GM18507 (cell line): ENCODE data around the gene DMD.
A peak's percentile ranks its signal among the peaks of the same experiment; 100 is the strongest.

Experiments used
- DNase-seq: peaks from one replicate; pipeline ENCODE4 v3.0.0; 2011; ENCODE audit warnings: low read depth; ENCODE audit not compliant: insufficient read length; ENCODE audit errors: extremely low spot score
- FAIRE-seq: peaks from 2 replicates; lab custom pipeline; 2011; peaks lifted over from hg19 to GRCh38; lab: Jason Lieb, UNC

DMD gene

DNA sequence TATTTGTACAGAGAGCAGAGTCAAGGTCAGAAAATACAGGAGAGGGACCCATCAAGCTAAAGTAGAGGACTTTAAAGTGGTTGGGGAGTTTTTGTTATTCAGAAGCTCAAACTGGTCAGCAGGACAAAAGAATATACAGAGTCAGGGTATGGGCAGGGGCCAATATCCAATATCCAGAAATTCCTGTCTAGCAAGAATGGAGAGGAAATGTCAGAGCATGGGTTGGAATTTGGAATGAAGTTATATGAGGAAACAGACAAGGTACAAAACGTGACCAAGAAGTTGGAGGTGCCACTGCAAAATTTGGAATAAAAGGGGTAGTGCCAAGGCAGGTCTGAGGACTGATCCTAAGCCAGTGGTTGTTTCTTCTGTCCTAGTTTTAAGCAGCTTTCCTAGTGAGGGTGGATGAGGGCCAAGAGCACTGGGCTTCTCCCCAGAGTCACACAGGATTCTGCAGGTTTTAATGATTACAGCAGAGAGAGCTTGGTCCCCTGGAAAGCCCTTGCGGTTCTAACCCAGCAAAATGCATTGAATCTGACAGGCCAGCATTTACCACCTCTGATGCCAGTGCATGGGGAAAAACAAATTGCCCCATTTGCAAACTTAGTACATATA is 1834.8 kb downstream of the DMD start:
- DNase-seq, result no peak
- no peak for FAIRE-seq

DNA sequence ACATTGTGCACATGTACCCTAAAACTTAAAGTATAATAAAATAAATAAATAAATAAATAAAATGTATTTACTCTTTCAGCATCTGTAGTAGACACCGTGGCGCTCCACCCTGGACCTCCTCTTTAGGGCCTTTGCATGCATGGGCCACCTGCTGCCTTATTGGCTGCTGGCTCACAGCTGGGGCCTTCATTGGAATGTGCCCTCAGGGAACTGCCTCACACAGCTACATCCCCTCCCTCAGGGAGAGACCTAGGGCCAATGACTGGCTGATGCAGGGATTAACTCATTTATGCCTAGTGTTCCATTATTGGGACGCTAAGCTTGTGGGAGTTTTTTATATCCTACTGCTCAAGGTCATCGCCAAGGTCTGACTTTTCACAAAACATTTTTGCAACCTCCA is 1836.6 kb downstream of the DMD start:
- FAIRE-seq (no peak), DNase-seq (no peak)

DNA sequence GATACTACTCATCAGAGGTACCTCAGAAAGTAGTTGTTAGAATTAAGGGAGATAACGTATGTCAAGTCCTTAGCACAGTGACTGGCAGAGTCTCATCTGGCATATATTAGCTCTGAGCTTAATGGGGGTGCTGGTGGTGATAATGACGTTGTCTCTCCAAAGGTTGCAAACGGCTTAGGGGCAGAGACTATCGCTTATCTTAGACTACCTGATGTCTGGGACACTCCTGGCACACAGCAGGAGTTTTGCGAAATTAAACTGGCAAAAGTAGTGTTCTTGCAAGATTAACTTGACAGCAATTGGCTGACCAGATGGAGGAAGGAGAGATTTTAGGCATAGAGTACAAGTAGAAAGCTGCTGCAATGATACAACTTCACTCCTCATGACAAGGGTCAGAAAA is 1839.4 kb downstream of the DMD start:
- no peak for DNase-seq
- FAIRE-seq, result no peak

DNA sequence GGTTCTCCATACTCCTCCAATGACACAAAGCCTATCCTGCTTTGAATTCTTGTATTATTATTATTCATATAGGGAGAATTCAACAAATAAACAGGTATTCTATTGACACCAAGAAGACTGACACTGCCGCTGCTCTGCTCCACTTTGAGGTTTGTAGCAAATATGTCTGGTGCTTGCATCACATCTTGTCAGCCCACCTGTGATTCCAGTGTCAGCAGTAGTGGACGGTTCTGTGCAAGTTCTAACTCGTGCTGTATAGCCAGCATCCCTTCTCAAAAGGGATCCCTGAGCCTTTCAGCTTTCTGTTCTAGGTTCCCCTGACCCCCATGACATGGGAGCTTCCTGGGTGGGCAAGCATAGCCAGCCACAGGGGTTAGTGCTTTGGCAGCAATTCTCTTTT is 1843.5 kb downstream of the DMD start:
- DNase-seq (no peak), FAIRE-seq (no peak)

DNA sequence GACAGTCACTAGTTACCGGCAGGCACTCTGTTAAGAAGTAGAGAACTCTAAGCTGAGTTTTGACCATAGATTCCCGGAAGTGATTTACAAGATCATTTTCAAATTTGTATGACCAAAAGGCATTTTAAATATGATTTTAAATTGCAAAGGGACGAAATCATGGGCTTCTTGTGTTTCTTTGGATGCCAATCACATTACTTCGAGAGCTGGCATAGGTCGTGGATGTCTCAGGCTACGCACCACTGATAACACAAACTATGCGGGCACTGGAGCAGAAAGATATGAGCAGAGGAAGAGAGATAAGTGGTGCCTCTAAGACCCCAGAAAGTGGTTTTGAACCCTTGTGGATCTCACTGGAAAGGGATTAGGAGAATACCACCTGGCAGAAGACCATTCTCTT is 1845.3 kb downstream of the DMD start:
- DNase-seq (no peak), FAIRE-seq (no peak)

DNA sequence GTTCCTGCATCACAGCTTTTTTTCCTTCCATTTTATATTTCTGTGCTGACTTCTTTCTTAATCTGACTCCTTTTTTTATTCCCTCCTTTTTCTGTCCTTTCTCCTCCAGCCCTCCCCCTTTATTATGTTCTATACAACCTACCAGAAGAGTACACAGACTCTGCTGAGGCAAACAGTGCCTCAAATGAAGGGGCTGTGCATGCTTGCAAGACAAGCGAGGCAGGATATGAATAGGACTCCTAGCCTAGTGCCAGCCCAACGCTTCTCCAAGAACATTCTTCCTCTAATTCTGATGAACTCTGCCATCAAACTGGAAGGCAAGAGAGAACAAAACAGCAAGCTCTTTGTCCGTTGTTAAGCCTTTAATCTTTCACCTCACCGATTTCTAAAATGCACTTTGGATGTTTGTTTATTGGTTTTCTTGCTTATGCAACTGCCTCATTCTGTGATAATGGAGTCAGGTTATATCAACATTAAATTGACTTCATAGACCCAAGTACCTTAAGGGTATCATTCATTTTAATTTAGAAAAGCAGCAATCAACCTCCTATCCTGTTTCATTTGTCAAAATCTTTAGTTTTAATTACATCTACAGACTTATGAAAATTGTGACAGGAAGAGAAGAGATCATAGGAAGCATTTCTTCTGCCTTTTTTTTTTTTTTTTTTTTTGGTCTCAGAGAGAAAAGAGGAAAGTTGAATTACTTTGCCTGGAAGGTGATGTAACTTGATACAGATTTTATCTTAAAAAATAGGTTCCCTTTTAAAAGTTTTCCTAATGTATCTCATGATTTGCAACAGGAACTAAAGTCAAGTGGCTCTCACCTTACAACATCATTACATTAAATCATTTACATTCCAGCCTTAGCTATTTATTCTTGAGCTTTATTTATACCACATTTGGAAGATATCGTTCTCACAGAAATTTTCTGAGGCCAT is 1854.8 kb downstream of the DMD start:
- DNase-seq, result no peak
- FAIRE-seq, result no peak

DNA sequence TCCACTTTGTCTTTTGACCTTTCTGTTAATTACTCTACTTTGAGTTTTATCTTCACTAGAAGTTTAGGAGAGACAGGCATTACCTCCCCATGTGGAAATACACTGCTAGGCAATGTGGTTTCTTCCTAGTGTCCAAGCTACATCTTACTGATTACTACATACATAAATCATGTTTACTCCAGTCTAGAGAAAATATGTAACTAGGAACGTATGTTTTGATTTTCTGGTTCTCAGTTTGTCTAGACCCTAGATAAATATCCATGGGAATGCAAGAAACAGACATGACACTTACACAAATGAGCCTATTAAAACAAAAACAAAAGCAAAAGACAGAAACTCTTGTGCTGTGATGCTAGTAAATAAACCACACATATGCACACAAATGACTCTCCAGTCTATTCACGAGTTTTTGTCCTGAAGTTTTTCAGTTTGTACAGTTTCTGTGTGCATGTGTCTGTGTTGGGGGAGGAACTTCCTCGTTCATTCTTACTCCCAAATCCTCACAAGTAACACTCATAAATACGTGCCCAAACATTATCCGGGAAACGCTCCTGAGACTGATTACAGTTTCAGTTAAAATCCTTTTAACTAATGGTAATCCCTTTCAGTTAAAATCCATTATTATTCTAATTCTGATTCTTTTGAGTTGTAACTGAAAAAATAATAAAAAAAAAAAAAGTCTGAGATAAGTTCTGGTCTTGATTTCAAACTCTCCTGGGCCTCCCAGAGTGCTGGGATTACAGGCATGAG is 1856.0 kb downstream of the DMD start:
- FAIRE-seq (no peak), DNase-seq (no peak)

DNA sequence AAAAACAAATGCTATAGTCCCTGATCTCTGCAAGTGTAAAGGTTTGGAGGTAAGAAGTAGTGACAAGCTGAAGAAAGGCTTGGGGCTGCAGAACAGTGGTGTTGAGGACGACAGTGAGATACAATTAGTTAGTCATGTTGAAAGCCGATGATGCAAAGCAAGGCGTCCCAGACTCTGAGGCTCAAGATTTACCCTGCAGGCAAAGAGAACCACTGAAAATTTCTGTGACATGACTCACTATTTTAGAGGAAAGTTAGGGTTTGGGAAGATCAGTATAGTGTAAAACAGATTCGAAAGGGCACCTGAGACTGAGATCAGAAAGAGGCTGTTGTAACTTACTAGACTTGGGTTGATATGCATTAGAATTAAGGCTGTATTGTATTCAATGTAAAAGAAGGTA is 1858.3 kb downstream of the DMD start:
- DNase-seq (no peak), FAIRE-seq (no peak)

DNA sequence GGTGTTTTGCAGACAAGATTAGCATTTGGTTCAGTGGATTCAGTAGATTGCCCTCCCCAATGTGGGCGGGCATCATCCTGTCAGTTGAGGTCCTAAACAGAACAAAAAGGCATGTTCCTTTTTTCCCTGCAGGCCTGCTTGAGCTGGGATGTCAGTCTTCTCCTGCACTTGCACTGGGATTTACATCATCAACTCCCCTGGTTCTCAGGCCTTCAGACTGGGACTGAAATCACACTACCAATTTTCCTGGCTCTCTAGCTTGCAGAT is 1860.6 kb downstream of the DMD start:
- FAIRE-seq (no peak), DNase-seq (no peak)

DNA sequence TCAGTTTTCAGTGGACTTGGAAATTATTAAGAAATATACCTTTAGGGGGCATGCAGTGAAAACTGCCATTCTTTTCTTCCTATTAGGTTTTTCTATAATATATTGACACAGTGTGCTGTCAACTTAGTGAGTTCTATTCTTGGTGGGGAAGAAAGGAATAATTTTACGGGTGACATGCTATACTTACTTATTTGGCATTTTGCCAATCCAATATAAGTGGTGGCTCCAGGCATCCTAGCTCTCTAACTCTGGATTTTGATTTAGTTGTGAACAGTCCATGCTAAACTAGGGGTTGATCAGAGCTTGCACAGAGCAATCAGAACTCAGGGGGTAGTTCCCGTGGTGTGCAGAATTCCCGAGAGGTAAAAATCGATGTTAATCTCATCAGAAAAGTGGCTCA is 1861.8 kb downstream of the DMD start:
- FAIRE-seq (no peak), DNase-seq (no peak)

DNA sequence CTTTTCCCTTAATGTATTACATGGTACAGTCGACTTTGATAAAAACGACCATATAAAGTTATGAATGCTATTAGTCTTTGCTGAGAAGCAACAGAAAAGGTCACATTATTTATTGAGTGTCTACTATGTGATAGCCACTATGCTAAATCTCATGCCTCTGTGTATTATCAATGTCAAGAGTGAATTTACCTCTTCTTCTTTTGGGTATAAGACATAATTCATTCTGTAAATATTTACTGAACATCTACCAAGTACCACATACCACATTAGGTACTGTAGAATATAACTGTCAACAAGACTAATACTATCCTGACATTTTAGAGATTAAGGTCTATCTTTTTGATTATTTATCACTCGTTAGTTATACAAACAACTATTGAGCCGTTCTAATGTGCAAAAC is 1870.8 kb downstream of the DMD start:
- FAIRE-seq, result no peak
- DNase-seq, result no peak

DNA sequence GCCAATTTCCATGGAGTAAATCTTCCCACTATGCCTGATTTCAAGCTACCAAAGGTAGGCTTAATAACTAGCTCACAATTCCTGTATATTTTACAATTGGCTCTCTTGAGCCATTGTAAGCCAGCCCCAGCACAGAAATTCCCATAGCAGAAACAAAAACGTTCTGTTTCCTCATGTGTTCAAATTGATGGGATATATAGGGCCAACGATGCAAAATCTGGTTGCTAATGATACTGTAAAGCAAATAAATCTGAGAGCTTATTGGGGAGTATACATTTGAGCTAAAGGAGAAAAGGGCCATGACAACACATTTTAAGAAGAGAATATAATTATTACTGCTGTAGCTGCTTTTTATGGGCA is 1872.4 kb downstream of the DMD start:
- FAIRE-seq, result no peak
- no peak for DNase-seq

DNA sequence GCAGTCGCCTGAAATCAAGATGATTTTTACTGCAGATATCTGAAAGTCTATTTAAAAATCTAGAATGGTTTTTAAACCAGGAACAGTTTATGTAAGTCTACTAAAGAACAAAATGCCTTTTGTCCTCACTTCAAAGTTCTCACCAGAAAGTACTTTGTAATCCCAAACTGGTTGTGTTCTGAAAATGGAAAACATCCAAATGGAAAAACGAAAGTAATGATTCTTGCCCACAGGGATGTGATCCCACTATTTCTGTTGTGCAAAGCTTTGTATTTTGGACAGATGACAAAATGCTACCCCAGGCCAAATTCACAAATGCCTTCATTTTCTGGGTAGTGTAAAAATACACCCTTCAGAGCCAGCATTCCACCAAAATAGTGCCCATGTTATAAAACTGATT is 1874.0 kb downstream of the DMD start:
- DNase-seq (no peak), FAIRE-seq (no peak)

DNA sequence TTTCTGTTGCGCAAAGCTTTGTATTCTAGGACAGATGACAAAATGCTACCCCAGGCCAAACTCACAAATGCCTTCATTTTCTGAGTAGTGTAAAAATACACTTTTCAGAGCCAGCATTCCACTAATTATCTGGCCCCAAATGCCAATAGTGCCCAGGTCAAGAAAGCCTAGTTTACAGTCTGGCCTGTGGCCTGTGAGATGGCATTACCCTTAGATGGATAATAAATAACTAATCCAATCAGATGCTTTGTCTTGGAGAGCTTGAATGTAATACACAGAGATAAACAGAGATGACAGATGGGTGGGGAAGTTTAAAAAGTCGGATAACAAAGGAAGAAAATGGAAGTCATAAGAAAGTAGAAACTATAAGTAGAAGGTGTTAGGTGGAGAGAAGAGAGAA is 1874.9 kb downstream of the DMD start:
- FAIRE-seq (no peak), DNase-seq (no peak)

DNA sequence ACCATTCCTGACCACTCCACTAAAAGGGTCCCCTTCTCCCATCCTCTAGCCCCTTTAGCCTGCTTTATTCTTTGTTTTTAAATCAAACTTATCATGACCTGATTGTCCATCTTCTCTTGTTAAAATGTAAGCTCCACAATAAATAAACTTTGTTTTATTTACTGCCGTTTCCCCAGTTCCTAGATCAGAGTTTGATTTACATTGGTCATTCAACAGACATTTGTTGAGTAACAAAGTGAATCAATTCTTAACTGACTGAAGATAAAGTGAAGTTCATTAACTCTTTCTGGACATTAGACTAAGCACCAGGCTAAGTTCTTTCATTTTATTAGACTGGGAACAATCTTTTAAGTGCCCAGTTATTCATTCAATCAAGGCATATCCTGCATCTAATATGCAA is 1876.4 kb downstream of the DMD start:
- FAIRE-seq, result no peak

DNA sequence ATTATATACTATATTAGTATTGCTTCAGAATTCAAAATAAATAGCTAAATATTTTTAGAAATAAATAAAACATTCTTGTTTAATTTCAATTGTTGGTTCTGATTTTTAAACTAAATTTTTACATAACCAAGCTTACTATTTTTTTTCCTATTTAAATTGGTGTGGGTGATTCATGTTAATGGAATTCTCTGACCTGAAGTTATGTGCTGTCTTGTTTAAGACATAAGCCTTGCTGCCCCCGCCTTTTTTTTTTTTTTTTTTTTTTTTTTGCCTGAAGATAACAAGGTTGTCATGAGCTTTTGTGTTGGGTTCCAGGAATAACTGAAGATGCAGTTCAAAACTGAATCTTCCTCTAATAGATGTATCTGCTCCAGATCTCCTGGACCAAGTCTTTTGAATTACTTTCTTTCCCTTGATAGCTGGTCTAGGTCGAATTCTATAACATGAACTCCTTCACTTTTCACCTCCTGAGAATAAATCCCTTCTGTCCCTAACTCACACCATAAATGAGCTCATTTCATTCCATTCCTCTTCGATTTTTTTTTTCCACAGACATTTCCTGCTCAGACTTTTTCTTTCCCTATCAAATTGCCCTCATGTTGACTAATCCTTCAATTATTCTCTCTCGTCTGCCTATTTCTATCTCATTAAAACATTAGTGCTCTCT is 1878.1 kb downstream of the DMD start:
- DNase-seq (no peak), FAIRE-seq (no peak)

More for the DNA sequence above, 1876.4 kb downstream of the DMD start:
- DNase-seq, result no peak

DNA sequence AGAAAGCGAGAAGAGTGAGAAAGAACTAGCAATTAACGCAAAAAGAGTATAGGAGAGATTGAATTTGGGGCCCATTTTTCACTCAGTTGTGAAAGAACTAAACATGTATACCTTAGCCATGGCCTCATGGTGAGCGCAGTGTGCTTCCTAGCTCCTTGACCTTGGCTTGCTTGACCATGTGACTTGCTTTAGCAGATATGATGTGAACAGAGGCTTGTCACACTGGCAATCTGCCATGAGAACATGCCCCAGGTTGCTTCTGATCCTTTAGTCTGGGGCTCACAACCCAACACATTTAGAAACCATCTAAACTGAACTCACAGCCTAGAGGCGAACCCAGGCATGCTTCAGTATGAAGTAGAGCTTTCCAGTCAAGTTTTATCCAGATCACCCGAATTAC is 1879.4 kb downstream of the DMD start:
- DNase-seq, result no peak
- no peak for FAIRE-seq

DNA sequence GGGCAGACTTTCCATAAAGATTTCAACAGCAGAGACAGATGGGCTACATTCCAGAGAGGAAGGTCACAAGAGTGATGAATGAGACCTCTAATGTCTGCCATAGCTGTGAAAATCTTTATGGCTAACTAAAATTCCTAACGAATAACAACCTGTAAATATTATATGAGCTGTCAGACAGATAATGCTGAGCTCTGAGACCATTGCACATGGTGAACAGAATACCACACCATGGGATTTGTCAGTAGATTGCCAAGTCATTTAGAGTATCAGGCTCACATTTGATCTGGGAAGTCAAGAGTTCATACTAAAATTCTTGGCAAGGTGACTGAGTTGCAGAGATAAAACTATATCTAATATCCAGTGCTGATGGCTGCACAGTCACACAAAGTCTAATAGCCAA is 1880.3 kb downstream of the DMD start:
- DNase-seq (no peak), FAIRE-seq (no peak)

DNA sequence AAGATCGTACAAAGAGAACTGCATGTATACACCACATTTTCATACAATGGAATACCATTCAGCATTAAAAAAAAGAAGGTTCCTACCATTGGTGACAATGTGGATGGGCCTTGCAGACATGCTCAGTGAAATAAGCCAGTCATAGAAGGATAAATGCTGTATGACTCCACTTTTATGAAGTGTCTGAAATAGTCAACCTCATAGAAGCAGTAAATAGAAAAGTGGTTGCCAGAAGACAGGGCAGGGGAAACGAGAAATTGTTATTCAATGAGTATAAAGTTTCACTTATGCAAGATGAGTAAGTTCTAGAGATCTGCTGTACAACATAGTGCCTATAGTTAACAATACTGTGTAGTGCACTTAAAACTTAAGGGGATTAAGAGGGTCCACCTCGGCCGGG is 1882.1 kb downstream of the DMD start:
- DNase-seq, result no peak
- FAIRE-seq, result no peak

DNA sequence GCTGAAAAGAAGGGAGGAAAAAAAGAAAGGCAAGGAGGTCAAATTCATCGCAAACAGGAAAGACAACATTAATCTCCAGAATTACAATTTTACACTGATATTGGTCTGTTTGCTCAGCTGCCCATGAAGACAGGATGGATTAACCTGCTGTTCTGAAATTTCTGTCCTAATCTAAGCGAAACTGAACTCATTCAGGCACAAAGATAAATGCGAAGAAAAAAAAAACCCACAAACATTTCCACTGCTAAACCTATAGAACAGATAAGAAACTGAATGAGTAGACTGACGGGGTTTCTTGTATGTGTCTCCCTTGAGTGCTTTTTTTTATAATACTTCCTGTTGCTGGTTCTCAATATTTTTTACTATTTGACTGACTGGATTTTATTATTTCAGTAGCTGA is 1887.7 kb downstream of the DMD start:
- peak; percentile 68 for FAIRE-seq
- no peak for DNase-seq
